Progenitor cell of endocrine pancreas (in vitro differentiated cells): ENCODE results near the gene TSPAN2. TPM values are rescaled to one million over a fixed set of nuclear protein-coding genes. Genes with fewer than 3 reads are reported as not detected.

Experiments used
- DNase-seq: peaks from one replicate; pipeline ENCODE4 v3.0.0; 2021; ENCODE audit warnings: low spot score; ENCODE audit not compliant: unreplicated experiment
- H3K27ac Mint-ChIP-seq: 2 replicates; pipeline ENCODE4 v1.8.0; 2021; ENCODE audit warnings: mild to moderate bottlenecking, moderate library complexity, mixed read lengths
- H3K27me3 Mint-ChIP-seq: 2 replicates; pipeline ENCODE4 v1.8.0; 2021; ENCODE audit warnings: mixed read lengths
- H3K36me3 Mint-ChIP-seq: 2 replicates; pipeline ENCODE4 v1.8.0; 2022; ENCODE audit warnings: mixed read lengths; ENCODE audit not compliant: insufficient read depth
- H3K4me1 Mint-ChIP-seq: 2 replicates; pipeline ENCODE4 v1.8.0; 2021; ENCODE audit warnings: low read depth, mixed read lengths
- H3K4me3 Mint-ChIP-seq: 2 replicates; pipeline ENCODE4 v1.8.0; 2021; ENCODE audit warnings: low read depth, mild to moderate bottlenecking, moderate library complexity, mixed read lengths
- H3K9me3 Mint-ChIP-seq: 2 replicates; pipeline ENCODE4 v1.8.0; 2021; ENCODE audit warnings: low read depth, mixed read lengths
- CTCF ChIP-seq: fragments of 200-600 bp; sonication (generic); IDR thresholded peaks from one replicate; pipeline ENCODE4 v1.5.0; 2021; ENCODE audit warnings: antibody characterized with exemption, mild to moderate bottlenecking; ENCODE audit not compliant: unreplicated experiment
- total RNA-seq: library from RNA; stranded (reverse); gene quantifications from 2 replicates; pipeline ENCODE4 v1.2.1, GENCODE V29; 2021

Gene TSPAN2
- total RNA-seq, 1 donor from 2014 or later: 22.5 TPM

- DNase-seq: no peak
- Mint-ChIP-seq H3K9me3 (no peaks in the 10 kb centered on the region), H3K4me3 (no peak overlapping the region), H3K27me3 (no peaks in the 10 kb centered on the region), H3K36me3 (no peaks in the 10 kb centered on the region), H3K27ac (no peak overlapping the region), H3K4me1 (peaks cover 11% of the 10 kb centered on the region)
- TF ChIP-seq CTCF: no peak
Observed at GRCh38 chr1:115091572-115091971, 2.3 kb upstream of the TSPAN2 start.

GRCh38 chr1:115090956-115091355, 1.7 kb upstream of the TSPAN2 start:
- no peak for DNase-seq
- Mint-ChIP-seq H3K36me3 (no peaks in the 10 kb centered on the region), H3K4me1 (peaks cover 13% of the 10 kb centered on the region), H3K27me3 (no peaks in the 10 kb centered on the region), H3K27ac (no peak overlapping the region), H3K4me3 (no peak overlapping the region), H3K9me3 (no peaks in the 10 kb centered on the region)
- TF ChIP-seq CTCF: no peak

- H3K36me3 Mint-ChIP-seq: no peaks in the 10 kb centered on the region
- H3K27ac Mint-ChIP-seq: no peak overlapping the region
- peak overlapping the region; percentile 91 for H3K4me3 Mint-ChIP-seq
- no peaks in the 10 kb centered on the region for H3K27me3 Mint-ChIP-seq
- H3K4me1 Mint-ChIP-seq: peaks cover 17% of the 10 kb centered on the region
- no peak for DNase-seq
- TF ChIP-seq CTCF: no peak
- no peaks in the 10 kb centered on the region for H3K9me3 Mint-ChIP-seq
Observed at GRCh38 chr1:115090540-115090939, 1.2 kb upstream of the TSPAN2 start.

- no peak for TF ChIP-seq CTCF
- no peaks in the 10 kb centered on the region for H3K9me3 Mint-ChIP-seq
- peak overlapping the region; percentile 91 for H3K4me3 Mint-ChIP-seq
- peak overlapping the region; percentile 96 for H3K27ac Mint-ChIP-seq
- H3K27me3 Mint-ChIP-seq: no peaks in the 10 kb centered on the region
- no peaks in the 10 kb centered on the region for H3K36me3 Mint-ChIP-seq
- no peak for DNase-seq
- H3K4me1 Mint-ChIP-seq: peaks cover 21% of the 10 kb centered on the region
Observed at GRCh38 chr1:115090186-115090490, 835 bp upstream of the TSPAN2 start.

DNA sequence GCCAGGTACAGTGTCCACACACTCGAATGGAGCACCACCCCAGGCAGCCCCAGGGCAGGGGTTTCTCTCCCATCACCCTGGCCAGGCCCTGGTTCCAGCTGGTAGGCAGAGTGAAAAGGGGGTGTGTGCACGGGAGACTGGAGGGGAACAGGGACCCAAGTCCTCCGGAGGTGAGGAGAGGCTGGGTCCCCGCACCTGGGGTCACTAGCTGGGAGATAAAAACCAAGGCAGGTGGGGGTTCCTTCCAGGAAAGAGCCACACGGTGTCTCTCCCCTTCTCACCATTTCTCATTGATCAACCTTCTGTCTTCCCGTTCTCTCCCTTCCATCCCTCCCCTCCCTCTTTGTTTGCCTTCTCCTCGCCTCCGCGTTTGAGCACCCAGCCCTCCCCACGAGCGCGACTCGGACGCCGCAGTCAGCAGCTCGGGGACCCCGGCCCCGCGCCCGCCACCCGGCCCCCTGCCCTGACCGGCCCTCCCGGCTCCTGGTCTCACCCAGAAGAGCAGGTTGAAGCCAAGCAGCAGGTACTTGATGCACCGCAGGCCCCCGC, 358 bp downstream of the TSPAN2 start:
- H3K4me3 Mint-ChIP-seq: peak overlapping the region; percentile 76
- no peaks in the 10 kb centered on the region for H3K27me3 Mint-ChIP-seq
- H3K27ac Mint-ChIP-seq: peak overlapping the region; percentile 52
- TF ChIP-seq CTCF: no peak
- H3K4me1 Mint-ChIP-seq: peaks cover 25% of the 10 kb centered on the region
- no peaks in the 10 kb centered on the region for H3K9me3 Mint-ChIP-seq
- no peak for DNase-seq
- no peaks in the 10 kb centered on the region for H3K36me3 Mint-ChIP-seq
